ENCODE data around the gene ZNF35. TPM values are rescaled to one million over a fixed set of nuclear protein-coding genes. Genes with fewer than 3 reads are reported as not detected.

The ZNF35 gene
- total and polyA plus RNA-seq, 2 of the 13 experiments (the other 11 are each of a cell fraction or from before 2014, with no cell fraction given), result 0.20 to 0.22 TPM

DNA sequence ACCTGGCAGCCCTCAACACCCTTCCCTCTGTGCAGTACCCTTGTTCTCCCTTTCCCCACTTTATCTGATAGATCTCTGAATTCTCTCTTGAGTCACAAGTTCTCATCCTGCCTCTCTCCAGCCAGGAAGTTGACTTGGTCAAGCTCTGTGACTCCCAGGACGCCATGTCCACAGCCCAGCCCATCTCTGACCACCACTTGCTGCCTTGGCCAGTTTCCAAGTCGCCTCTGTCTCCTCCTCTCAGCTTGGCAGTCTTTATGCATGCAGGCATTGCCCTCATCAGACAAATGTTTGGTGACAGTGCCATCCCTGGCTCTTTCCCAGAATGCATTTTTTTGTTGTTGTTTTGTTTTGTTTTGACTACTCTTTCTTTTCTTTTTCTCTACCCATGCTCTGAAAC lies 25.7 kb downstream of the ZNF35 start (continued):
- TF ChIP-seq ZFP1 (CRISPR knock-in tag; IDR thresholded peaks at IDR 0.05) (no peak), HINFP (CRISPR knock-in tag; IDR thresholded peaks at IDR 0.05; ENCODE audit: low read depth) (no peak)

DNA sequence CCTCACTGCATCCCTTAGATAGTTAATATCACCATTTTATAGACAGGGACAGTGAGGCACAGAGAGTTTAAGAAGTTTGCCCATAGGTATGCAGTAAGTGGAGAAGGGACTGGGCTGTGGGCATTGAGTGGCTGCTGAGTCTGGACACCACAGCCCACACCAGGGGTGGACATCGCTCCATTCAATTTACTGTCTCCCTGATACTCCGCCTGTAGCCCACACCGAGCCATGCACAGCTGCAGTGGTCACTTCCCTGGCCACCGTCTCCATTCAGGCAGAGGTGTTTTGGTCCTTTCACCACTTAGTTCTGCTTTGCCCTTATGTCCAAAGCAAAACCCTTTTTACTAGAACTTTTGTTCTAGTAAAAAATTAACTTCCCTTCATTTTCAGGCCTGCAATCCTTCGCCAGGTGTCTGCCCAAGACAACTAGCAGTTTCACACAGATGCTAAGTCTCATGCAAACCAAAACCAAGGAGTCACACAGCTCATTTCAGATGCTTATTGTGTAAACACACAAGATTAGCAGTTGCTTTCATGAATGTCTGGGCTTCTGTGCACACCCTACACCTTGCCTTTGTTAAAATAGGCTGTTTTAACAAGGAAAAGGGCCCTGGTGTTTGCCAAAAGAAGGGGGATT lies 30.1 kb downstream of the ZNF35 start:
- no peak overlapping the region for H3K27ac ChIP-seq (ENCODE audit: extremely low read length, insufficient read depth, low read length)
- in situ Hi-C loops (cut with HindIII; ENCODE audit: extremely low pct_ligation_motif_present, low pct_unique_long_range_greater_than_20kb) (no loop called here), intact Hi-C loops (cut with micrococcal nuclease; ENCODE audit: unreplicated experiment) (no loop called here)
- no peaks in the 10 kb centered on the region for H3K4me1 ChIP-seq (ENCODE audit: insufficient read depth, low read length)
- CTCF ChIA-PET (ENCODE audit: low intra/inter-chr PET ratio, low total read pairs), result no interaction called here
- no peak overlapping the region for H3K4me2 ChIP-seq (ENCODE audit: low read depth, low read length)
- peaks cover 0 to 8% of the 10 kb centered on the region in 2 experiments; a peak in 2 of 5 replicates for H3K27me3 ChIP-seq (ENCODE audit: control insufficient read depth in 1 of 2, insufficient read depth in 2 of 2, low read length in 2 of 2)
- H3K9me3 ChIP-seq (ENCODE audit: low read length), result no peaks in the 10 kb centered on the region
- no peak overlapping the region for H2AFZ ChIP-seq (ENCODE audit: low read length)
- no peaks in the 10 kb centered on the region for H3K79me2 ChIP-seq (ENCODE audit: insufficient read depth, low read length)
- POLR2A ChIA-PET, result no interaction called here
- 9% methylated on average over 5 of the region's 5 CpGs for WGBS (ENCODE audit: low lambda C conversion rate)
- H3K36me3 ChIP-seq (replicated peaks in 1 of 2; ENCODE audit: control insufficient read depth in 1 of 2, insufficient read depth in 2 of 2, low read length in 2 of 2), result no peaks in the 10 kb centered on the region
- no peak overlapping the region for H3K9ac ChIP-seq (ENCODE audit: insufficient read depth, low read depth, low read length)
- no peak for ATAC-seq
- no peaks in the 10 kb centered on the region for H4K20me1 ChIP-seq (ENCODE audit: insufficient read depth, low read length)
- no peak for FAIRE-seq
- DNase-seq (ENCODE audit: low spot score), result no peak
- no TSS peak for BruUV-seq (replicated peaks)
- H3K4me3 ChIP-seq (replicated peaks in 1 of 3; ENCODE audit: insufficient read depth in 1 of 3, low read depth in 2 of 3, low read length in 3 of 3), result no peak overlapping the region
- TF ChIP-seq CBX5 (CRISPR knock-in tag; IDR thresholded peaks at IDR 0.05; ENCODE audit: borderline replicate concordance) (no peak), ZNF609 (CRISPR knock-in tag; IDR thresholded peaks at IDR 0.05; ENCODE audit: borderline replicate concordance) (no peak)
